ENCODE data around the gene VRK2.

The VRK2 gene

DNA sequence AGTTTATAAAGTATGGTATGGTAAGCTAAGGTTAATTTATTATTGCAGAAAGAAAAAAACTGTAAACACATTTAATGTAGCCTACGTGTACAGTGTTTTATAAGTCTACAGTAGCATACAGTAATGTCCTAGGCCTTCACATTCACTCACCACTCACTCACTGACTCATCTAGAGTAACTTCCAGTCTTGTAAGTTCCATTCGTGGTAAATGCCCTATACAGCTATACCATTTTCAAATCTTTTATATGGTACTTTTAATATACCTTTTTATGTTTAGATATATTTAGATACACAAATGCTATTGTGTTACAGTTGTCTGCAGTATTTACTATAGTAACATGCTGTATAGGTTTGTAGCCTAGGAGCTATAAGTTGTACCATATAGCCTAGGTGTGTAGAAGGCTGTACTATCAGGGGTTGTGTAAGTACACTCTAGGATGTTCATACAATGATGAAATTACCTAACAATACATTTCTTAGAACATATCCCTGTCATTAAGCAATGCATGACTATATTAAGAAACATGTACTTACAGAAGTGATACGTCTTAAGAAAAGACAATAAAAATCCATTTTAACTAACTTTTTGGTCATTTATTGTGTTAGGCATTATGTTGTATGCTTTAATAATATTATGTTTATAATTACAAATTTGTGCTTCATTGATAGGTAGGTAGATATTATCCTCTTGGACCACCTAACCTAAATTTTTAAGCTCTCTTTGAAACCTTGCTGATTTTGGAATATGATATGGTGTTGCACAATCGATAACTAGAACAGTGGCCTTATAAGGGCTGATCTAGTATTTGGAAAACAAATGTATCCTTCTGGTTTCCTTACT is 51.9 kb downstream of the VRK2 start:
- H3F3A ChIP-seq (ENCODE audit: insufficient read depth): no peaks in the 10 kb centered on the region
- no peaks in the 10 kb centered on the region for H3K9me2 ChIP-seq (replicated peaks; ENCODE audit: insufficient read depth, low read length)
- H3K4me2 ChIP-seq (ENCODE audit: low read depth, low read length, poor library complexity, severe bottlenecking): no peak overlapping the region
- H3K79me2 ChIP-seq (ENCODE audit: insufficient read depth, low read length): no peaks in the 10 kb centered on the region
- H3K27me3 ChIP-seq (ENCODE audit: low read length): no peaks in the 10 kb centered on the region
- peaks cover 6% of the 10 kb centered on the region; the same call in 1 of the 2 replicates for H3K36me3 ChIP-seq (ENCODE audit: low read length)
- H3K9ac ChIP-seq (ENCODE audit: low read length): no peak overlapping the region
- no peak overlapping the region for H3K4me3 ChIP-seq (ENCODE audit: insufficient read depth, low read length, poor library complexity, severe bottlenecking)
- no peaks in the 10 kb centered on the region for H3K9me3 ChIP-seq (ENCODE audit: insufficient read depth, low read length)
- H3K27ac ChIP-seq (ENCODE audit: low read depth, low read length): no peak overlapping the region
- TF ChIP-seq EZH2phosphoT487 (conservative IDR thresholded peaks at IDR 0.05; ENCODE audit: low read length): no peak
- H2AFZ ChIP-seq (ENCODE audit: low read depth, low read length, severe bottlenecking): no peak overlapping the region
- no peaks in the 10 kb centered on the region for H4K20me1 ChIP-seq (ENCODE audit: low read depth, low read length)

DNA sequence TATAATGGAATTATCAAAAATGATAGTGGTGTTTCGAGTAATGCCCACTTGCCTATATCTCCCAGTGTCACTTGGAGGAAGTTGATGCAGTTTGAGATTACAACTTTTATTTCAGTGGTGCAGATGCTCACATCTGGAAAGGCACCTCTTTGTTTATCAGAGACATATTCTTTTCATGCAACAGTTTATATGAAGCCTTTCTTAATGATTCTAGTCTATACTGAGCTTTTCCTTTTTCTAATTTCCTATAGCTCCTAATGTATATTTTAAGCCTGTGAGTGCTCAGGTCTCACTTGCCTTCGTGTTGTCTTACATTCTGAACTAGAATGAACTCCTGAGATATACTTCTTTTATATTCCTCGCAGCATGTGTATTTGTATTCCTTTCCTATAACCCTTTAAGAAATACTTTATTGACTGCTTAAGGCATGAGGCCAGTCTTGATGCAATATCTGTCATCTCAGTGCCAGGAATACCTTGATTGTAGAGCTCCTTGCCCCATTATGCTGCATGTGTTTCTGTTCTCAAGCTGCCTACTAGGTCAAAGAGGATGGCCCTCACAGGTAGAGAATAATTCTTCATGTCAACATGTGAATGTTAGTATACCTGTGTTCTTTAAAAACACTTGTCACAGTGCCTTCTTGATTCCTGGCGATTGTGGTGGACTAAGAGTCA is 52.6 kb downstream of the VRK2 start:
- Histone ChIP-seq H3K79me2 (ENCODE audit: insufficient read depth, low read length) (no peaks in the 10 kb centered on the region), H3F3A (ENCODE audit: insufficient read depth) (no peaks in the 10 kb centered on the region), H3K9me2 (replicated peaks; ENCODE audit: insufficient read depth, low read length) (no peaks in the 10 kb centered on the region), H3K9me3 (ENCODE audit: insufficient read depth, low read length) (no peaks in the 10 kb centered on the region), H3K4me3 (ENCODE audit: insufficient read depth, low read length, poor library complexity, severe bottlenecking) (no peak overlapping the region), H3K9ac (ENCODE audit: low read length) (no peak overlapping the region), H3K4me2 (ENCODE audit: low read depth, low read length, poor library complexity, severe bottlenecking) (no peak overlapping the region), H3K27me3 (ENCODE audit: low read length) (no peaks in the 10 kb centered on the region), H4K20me1 (ENCODE audit: low read depth, low read length) (no peaks in the 10 kb centered on the region), H3K27ac (ENCODE audit: low read depth, low read length) (no peak overlapping the region), H3K36me3 (ENCODE audit: low read length) (peaks cover 6% of the 10 kb centered on the region; the same call in 1 of the 2 replicates), H2AFZ (ENCODE audit: low read depth, low read length, severe bottlenecking) (no peak overlapping the region)
- no peak for TF ChIP-seq CTCF (IDR thresholded peaks at IDR 0.05; ENCODE audit: insufficient read depth, low read length, poor library complexity, severe bottlenecking)
- TF ChIP-seq EZH2phosphoT487 (conservative IDR thresholded peaks at IDR 0.05; ENCODE audit: low read length): no peak

- Histone ChIP-seq H2AFZ (ENCODE audit: low read depth, low read length, severe bottlenecking) (no peak overlapping the region), H3K9ac (ENCODE audit: low read length) (no peak overlapping the region), H3K27me3 (ENCODE audit: low read length) (no peaks in the 10 kb centered on the region), H3K4me3 (ENCODE audit: insufficient read depth, low read length, poor library complexity, severe bottlenecking) (no peak overlapping the region), H3K9me2 (replicated peaks; ENCODE audit: insufficient read depth, low read length) (no peaks in the 10 kb centered on the region), H3K36me3 (ENCODE audit: low read length) (no peaks in the 10 kb centered on the region), H4K20me1 (ENCODE audit: low read depth, low read length) (no peaks in the 10 kb centered on the region), H3K9me3 (ENCODE audit: insufficient read depth, low read length) (no peaks in the 10 kb centered on the region), H3F3A (ENCODE audit: insufficient read depth) (no peaks in the 10 kb centered on the region), H3K79me2 (ENCODE audit: insufficient read depth, low read length) (no peaks in the 10 kb centered on the region), H3K27ac (ENCODE audit: low read depth, low read length) (no peak overlapping the region), H3K4me2 (ENCODE audit: low read depth, low read length, poor library complexity, severe bottlenecking) (no peak overlapping the region)
- TF ChIP-seq CTCF (IDR thresholded peaks at IDR 0.05; ENCODE audit: insufficient read depth, low read length, poor library complexity, severe bottlenecking) (no peak), EZH2phosphoT487 (conservative IDR thresholded peaks at IDR 0.05; ENCODE audit: low read length) (no peak)
Measured at GRCh38 chr2:58101500-58101899, 54.9 kb downstream of the VRK2 start.

DNA sequence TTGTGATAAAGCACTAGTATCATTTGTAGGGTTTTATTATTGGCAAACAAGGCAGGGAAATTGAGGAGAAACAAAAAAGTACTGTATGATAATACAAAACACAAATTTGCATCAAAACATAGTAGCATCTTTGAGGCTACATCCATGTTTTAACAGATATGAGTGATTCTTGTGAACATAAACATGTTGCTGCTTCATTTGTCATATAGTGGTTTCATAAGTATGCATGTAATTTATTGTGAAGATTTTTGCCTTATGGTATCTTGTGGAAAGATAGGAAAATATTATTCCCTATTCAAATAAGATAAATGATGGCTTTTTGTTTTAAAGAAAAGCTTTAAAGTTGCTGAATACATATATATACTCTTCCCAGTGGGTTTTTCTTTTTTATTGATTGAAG is 60.3 kb downstream of the VRK2 start:
- Histone ChIP-seq H3F3A (ENCODE audit: insufficient read depth) (no peaks in the 10 kb centered on the region), H3K9ac (ENCODE audit: low read length) (no peak overlapping the region), H3K27ac (ENCODE audit: low read depth, low read length) (no peak overlapping the region)

More for the DNA sequence above, 60.3 kb downstream of the VRK2 start:
- no peaks in the 10 kb centered on the region for H3K79me2 ChIP-seq (ENCODE audit: insufficient read depth, low read length)
- no peaks in the 10 kb centered on the region for H3K27me3 ChIP-seq (ENCODE audit: low read length)
- H3K9me3 ChIP-seq (ENCODE audit: insufficient read depth, low read length): no peaks in the 10 kb centered on the region
- no peaks in the 10 kb centered on the region for H4K20me1 ChIP-seq (ENCODE audit: low read depth, low read length)
- H2AFZ ChIP-seq (ENCODE audit: low read depth, low read length, severe bottlenecking): no peak overlapping the region
- no peak overlapping the region for H3K4me3 ChIP-seq (ENCODE audit: insufficient read depth, low read length, poor library complexity, severe bottlenecking)
- no peak for TF ChIP-seq CTCF (IDR thresholded peaks at IDR 0.05; ENCODE audit: insufficient read depth, low read length, poor library complexity, severe bottlenecking)
- TF ChIP-seq EZH2phosphoT487 (conservative IDR thresholded peaks at IDR 0.05; ENCODE audit: low read length): no peak
- H3K9me2 ChIP-seq (replicated peaks; ENCODE audit: insufficient read depth, low read length): no peaks in the 10 kb centered on the region
- no peak overlapping the region for H3K4me2 ChIP-seq (ENCODE audit: low read depth, low read length, poor library complexity, severe bottlenecking)
- H3K36me3 ChIP-seq (ENCODE audit: low read length): no peaks in the 10 kb centered on the region

All from SU-DHL-6 (cell line).